Dermis microvascular lymphatic vessel endothelial cell (primary cell): Measurements from ENCODE around the gene PGM1. TPM values are rescaled to one million over a fixed set of nuclear protein-coding genes. Genes with fewer than 3 reads are reported as not detected.
A peak's percentile ranks its signal among the peaks of the same experiment; 100 is the strongest.
"Not testable (repeated sequence)": the region's sequence is repeated elsewhere in the genome, so short reads cannot be mapped to it uniquely, and the experiment has no call there.

Source experiments
- DNase-seq, 2 donors: peaks; one replicate each; pipeline versions ENCODE4 v3.0.0 to v3.0.0-alpha.2; 2010; ENCODE audit warnings: low read depth in 2 of 2
- total RNA-seq: library from RNA; depleted of rRNA; stranded (reverse); fragments of >200 nt; gene quantifications from 2 replicates; pipeline ENCODE4 v1.2.1, GENCODE V29; 2014

The PGM1 gene
- 43.1 and 66.1 TPM in 2 replicates for total RNA-seq

DNA sequence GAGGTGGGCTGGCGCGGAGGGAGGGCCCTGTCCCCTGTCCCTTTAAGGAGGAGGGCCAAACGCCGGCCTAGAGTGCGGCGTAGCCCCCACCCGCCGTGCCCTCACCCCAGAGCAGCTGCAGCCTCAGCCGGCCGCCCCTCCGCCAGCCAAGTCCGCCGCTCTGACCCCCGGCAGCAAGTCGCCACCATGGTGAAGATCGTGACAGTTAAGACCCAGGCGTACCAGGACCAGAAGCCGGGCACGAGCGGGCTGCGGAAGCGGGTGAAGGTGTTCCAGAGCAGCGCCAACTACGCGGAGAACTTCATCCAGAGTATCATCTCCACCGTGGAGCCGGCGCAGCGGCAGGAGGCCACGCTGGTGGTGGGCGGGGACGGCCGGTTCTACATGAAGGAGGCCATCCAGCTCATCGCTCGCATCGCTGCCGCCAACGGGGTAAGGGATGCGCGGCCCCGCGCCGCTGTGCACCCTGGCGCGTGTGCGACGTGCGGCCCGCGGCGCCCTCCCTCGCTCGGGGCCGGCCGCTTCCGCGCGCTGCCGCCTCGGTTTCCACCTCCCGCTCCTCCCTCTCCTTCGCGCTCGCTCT, at the start of gene PGM1:
PGM1 (plus strand) TSS at position 109 of the 583 bp plus-strand sequence; CDS start at position 187, 78 bp downstream.
- DNase-seq: peak; percentile 34 to 76

DNA sequence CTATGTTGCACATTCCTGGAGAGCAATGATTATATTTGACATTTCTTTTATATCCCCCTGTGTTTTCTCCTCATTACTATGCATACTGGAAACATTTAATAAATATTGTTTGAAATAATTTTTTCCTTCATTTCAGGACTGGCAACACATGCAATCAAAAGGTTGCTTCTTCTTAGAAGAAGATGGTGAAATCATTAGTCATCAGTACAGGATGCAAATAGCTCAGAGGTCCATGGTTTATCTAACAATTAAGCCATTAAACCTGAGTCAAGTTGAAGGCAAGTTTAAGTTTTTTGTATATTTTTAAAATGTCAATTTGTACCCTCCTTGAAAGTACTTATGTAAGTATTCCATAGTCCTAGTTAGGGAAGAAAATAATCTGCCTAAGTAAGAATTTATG, 47.4 kb upstream of the PGM1 start:
- DNase-seq: no peak

- no peak for DNase-seq
Measured at GRCh38 chr1:63547621-63548294, 45.5 kb upstream of the PGM1 start.

GRCh38 chr1:63548303-63548702, 44.9 kb upstream of the PGM1 start:
- no peak for DNase-seq

- DNase-seq: no peak
Measured at GRCh38 chr1:63548877-63549276, 44.3 kb upstream of the PGM1 start.

GRCh38 chr1:63555480-63555879, 37.7 kb upstream of the PGM1 start:
- no peak for DNase-seq

DNA sequence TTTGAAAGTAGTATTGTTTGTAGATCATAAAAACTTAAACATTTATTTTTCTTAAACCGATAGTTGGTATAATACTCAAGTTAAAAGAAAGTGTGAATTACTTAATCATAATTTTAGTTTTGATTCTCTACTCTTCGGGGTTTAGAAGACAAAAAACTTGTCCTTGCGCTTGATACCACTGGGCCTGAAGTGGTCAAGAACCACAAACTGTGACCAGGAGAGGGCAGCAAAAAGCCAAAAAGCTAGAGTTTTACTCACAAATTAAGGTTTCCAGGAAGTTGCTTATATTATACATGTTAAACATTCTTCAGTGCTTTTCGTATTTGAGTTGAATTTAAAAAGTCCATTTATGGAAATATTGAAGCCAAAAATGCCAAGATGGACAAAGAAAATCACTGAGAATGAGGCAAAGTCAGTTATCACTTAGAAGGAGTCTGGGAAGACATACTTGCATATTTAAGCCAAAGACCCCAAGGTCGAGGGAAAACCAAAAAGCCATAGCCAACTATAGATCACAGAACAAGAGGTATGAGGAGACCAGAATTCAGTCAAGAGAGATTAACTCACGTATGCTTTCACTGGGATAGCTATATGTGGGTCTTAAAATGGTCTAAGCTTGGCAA, 35.7 kb upstream of the PGM1 start:
- DNase-seq: peak; percentile 6 to 40

DNA sequence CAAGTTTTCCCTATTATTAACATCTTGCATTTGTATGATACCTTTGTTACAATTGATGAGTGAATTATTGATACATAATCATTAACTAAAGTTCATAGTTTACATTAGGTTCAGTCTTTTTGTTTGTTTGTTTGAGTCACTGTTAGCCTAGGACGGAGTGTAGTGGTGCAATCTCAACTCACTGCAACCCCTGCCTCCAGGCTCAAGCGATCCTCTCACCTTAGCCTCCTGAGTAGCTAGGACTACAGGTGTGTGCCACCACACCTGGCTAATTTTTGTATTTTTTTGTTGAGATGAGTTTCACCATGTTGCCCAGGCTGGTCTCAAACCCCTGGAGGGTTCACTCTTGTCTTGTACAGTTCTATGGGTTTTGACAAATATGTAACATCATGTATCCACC, 33.9 kb upstream of the PGM1 start:
- DNase-seq: no peak

DNA sequence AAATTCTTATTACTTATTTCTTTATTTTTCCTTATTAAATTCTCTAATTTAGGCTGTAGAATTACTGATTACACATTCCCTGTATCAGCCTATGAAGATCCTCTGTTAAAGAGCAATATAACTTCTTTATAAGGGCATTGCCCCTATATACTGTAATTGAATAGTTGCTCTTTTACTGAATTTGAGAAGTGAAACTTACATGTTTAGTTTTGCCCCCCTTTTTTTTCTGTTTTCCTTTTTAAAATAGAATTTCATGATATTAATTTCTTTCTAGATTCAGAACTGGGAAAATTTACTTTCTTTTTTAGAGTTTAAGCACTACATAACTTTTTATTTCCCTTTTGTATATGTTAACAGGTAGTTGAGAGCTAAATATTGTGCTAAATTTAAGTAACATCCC, 29.5 kb upstream of the PGM1 start:
- DNase-seq: no peak

DNA sequence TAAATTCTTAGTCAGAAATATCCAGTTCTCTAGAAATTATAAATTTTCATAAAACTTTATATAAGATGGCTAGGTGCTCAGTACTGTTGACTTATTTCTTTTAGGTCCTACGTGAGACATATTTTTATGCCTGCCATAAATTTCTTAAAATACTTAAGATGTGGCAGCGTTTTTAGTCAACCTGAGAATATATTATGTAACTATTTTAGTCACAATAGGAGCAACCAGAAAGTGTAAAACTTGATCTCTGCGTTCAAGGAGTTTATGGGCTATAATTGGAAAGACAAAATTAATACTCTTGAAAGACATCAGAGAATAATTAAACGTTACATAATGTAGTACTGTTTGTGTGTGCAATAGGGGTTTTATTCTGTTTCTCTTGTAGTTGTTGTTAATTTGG, 24.1 kb upstream of the PGM1 start:
- no peak for DNase-seq

DNA sequence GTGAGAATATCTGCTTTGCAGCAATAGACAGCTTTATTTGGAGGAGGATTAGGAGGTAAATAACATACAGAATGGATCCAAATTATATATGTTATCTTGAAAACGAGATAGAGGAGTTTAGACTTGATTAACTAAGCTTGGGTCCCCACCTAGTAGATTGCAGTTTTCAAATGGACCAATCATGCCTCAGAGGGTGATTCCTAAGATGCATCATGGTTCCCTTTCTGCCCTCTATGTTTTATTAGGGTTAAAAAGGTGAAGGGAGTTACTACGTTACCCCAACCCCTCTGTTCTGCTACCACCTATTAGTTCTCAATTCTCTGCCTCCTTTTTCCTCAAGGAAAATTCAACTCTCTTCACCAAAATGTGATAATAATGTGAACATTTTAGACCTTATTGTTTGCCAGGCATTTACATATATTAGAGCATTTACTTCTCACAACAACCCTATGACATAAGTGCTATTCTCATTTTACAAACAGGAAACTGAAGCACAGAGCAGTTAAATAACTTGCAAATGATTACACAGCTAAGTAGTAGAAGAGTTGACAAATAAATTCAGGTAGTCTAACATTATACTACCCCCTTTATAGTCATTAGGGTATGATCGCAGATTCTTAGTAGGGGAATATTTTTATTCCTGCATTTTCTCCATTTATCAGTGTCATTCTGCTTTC, 23.4 kb upstream of the PGM1 start:
- DNase-seq: no peak

DNA sequence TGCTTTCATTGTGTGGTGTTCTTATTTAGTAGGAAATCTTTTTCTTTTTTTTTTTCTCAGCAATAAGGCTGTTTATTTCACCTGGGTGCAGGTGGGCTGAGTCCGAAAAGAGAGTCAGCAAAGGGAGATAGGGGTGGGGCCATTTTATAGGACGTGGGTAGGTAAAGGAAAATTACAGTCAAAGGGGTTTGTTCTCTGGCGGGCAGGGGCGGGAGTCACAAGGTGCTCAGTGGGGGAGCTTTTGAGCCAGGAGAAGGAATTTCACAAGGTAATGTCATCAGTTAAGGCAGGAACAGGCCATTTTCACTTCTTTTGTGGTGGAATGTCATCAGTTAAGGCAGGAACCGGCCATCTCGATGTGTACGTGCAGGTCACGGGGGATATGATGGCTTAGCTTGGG, 20.5 kb upstream of the PGM1 start:
- not testable (repeated sequence) for DNase-seq

DNA sequence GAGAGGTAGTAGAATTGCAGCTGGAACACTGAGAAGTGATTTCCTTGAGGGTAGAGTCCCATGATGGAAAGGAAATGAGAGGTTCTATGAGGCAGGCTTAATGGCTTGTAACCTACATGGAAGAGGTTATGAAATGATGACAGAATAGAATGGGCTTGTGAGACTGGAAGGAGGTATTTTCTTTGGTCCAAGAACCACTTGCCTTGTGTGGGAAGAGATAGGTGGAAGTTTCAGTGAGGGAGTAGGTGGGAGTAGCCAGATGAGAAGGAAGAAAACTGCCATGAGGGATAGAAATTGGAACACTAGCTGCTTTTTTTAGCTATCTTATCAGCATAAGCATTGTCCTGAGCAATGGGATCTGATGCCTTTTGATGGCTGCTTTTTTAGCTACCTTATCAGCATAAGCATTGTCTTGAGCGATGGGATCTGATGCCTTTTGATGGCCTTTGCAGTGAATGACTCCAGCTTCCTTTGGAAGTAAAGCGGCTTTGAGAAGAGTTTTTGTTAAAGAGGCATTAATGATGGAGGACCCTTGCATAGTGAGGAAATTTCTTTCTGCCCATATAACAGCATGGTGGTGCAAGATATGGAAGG, 18.9 kb upstream of the PGM1 start:
- not testable (repeated sequence) for DNase-seq

GRCh38 chr1:63575340-63575826, 17.8 kb upstream of the PGM1 start:
- peak; percentile 10 to 37 for DNase-seq

DNA sequence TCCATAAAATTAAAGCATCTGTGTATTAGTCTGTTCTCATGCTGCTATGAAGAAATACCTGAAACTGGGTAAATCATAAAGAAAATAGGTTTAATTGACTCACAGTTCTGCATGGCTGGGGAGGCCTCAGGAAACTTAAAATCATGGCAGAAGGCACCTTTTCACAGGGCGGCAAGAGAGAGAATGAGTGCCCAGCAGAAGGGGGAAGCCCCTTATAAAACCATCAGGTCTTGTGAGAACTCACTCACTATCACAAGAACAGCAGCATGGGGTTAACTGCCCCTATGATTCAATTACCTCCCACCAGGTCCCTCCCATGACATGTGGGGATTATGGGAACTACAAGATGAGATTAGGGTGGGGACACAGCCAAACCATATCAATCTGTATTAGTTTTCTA, 6.9 kb upstream of the PGM1 start:
- not testable (repeated sequence) for DNase-seq

GRCh38 chr1:63590166-63590560, 3.0 kb upstream of the PGM1 start:
- no peak for DNase-seq

GRCh38 chr1:63592536-63593302, 492 bp upstream of the PGM1 start:
- no peak for DNase-seq

GRCh38 chr1:63593886-63594605, 835 bp downstream of the PGM1 start:
- DNase-seq: peak in 1 of 2 donors; percentile 32

DNA sequence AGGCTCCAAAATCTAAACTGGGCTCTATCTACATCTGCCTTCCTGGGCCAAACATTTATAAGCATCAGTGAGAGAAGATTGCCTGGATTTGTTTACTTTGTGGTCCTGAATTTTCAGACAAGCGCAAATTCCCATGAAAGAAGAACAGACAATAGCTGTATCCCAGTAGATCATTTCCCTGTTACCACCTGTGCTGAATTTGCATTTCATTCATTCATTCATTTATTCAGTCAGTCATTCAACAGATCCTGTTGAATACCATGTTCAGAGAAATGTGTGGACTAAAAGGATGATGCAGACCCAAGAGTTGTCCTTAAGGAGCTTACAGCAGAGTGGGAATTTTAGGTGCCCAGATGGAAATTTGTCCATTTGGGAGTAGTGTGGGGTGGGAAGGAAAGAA, 2.2 kb downstream of the PGM1 start:
- DNase-seq: no peak

DNA sequence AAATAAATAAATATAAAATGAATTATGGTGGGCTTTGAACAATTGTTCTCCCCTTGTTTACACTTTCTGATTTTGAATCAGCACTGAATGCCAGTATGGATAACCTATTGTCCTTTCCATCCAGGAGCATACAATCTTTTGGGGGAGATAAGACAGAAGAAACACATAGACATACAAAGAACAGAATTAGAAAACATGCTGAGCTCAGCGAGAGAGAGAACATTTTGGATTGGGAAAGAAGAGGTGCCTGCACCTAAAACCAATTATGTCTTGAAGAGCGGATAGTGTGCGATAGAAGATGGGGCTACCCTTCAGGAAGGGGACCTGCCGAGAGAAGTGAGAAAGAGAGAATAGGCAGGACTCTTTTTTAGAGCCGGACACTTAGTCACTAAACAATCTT, 6.6 kb downstream of the PGM1 start:
- no peak for DNase-seq
